ENCODE data around the gene NFILZ.

The NFILZ gene

GRCh38 chr19:8629996-8630683 lies at the start of gene NFILZ:
TSS of gene NFILZ (plus strand) at chr19:8630633. CDS start at chr19:8676766, 46,133 bp downstream.
- no peak for DNase-seq (ENCODE audit: low read depth)

GRCh38 chr19:8580710-8581281 lies 49.6 kb upstream of the NFILZ start:
- peak; percentile 74 for DNase-seq (ENCODE audit: low read depth)

- DNase-seq (ENCODE audit: low read depth) = no peak
Measured at GRCh38 chr19:8584965-8585893, 45.2 kb upstream of the NFILZ start.

- DNase-seq (ENCODE audit: low read depth) = no peak
Measured at GRCh38 chr19:8585894-8586750, 44.3 kb upstream of the NFILZ start.

GRCh38 chr19:8589177-8589714 lies 41.2 kb upstream of the NFILZ start:
- no peak for DNase-seq (ENCODE audit: low read depth)

- DNase-seq (ENCODE audit: low read depth) = peak; percentile 94
Measured at GRCh38 chr19:8592231-8593009, 38.0 kb upstream of the NFILZ start.

- no peak for DNase-seq (ENCODE audit: low read depth)
Measured at GRCh38 chr19:8593931-8594330, 36.5 kb upstream of the NFILZ start.

- DNase-seq (ENCODE audit: low read depth) = no peak
Measured at GRCh38 chr19:8595651-8596050, 34.8 kb upstream of the NFILZ start.

- DNase-seq (ENCODE audit: low read depth) = no peak
Measured at GRCh38 chr19:8596168-8596567, 34.3 kb upstream of the NFILZ start.

GRCh38 chr19:8600064-8600463 lies 30.4 kb upstream of the NFILZ start:
- no peak for DNase-seq (ENCODE audit: low read depth)

GRCh38 chr19:8600816-8601215 lies 29.6 kb upstream of the NFILZ start:
- DNase-seq (ENCODE audit: low read depth) = no peak

GRCh38 chr19:8601796-8602195 lies 28.6 kb upstream of the NFILZ start:
- DNase-seq (ENCODE audit: low read depth) = no peak

- no peak for DNase-seq (ENCODE audit: low read depth)
Measured at GRCh38 chr19:8605514-8605913, 24.9 kb upstream of the NFILZ start.

- no peak for DNase-seq (ENCODE audit: low read depth)
Measured at GRCh38 chr19:8607386-8607785, 23.0 kb upstream of the NFILZ start.

- no peak for DNase-seq (ENCODE audit: low read depth)
Measured at GRCh38 chr19:8608941-8609278, 21.5 kb upstream of the NFILZ start.

- DNase-seq (ENCODE audit: low read depth) = peak; percentile 22
Measured at GRCh38 chr19:8609279-8610040, 21.0 kb upstream of the NFILZ start.

- peak; percentile 22 for DNase-seq (ENCODE audit: low read depth)
Measured at GRCh38 chr19:8610041-8610935, 20.1 kb upstream of the NFILZ start, which contains the start of gene ADAMTS10. TSS of gene ADAMTS10 (minus strand) at chr19:8610715. CDS start at chr19:8605710, 5,005 bp downstream.

- no peak for DNase-seq (ENCODE audit: low read depth)
Measured at GRCh38 chr19:8610936-8611300, 19.5 kb upstream of the NFILZ start.

- no peak for DNase-seq (ENCODE audit: low read depth)
Measured at GRCh38 chr19:8611391-8611876, 19.0 kb upstream of the NFILZ start.
